IPS DF 4.7 (cell line): Measurements from ENCODE around the gene GPHN.

ENCODE experiments used
- DNase-seq: peaks from one replicate; pipeline ENCODE4 v3.0.0-alpha.2; 2013; ENCODE audit warnings: low spot score; ENCODE audit errors: extremely low read depth

Gene GPHN

DNA sequence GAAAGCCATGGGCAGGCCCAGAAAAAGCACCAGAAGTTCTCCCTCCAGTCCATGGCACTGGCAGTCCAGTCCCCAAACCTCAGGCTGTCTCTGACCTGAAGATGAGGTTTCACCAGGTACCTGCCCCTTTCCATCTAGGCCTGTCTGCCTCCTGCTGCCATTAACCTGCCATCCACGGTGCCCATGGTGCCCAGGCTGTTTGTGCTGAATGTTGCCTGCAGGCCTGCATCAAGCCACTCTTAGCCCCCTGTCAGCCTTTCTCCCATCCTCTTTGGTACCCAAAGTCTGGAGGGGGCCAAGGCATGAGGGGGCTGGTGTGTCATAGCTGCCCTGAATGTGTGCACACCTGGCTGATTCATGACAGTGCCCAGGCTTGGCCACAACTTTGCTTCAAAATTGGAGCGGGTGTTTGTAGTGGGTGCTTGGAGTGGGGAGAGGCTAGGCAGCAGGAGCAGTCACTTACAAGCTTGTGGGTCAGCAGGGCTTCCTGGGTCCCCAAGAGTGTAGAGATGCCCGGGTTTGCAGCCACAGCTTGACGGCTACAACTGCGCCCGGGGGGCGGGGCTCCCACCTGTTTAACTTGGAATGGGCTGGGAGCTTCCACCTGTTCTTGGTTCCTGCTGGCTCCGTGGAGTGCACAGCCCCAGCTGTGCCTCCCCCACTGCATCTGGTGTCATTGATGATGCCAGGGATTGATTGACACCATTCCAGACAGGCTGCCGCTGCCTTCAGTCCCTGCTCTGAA, 88.5 kb downstream of the GPHN start:
- no peak for DNase-seq

GRCh38 chr14:66600416-66600815, 92.5 kb downstream of the GPHN start:
- DNase-seq = no peak

- no peak for DNase-seq
Observed at GRCh38 chr14:66601932-66602578, 94.1 kb downstream of the GPHN start.

DNA sequence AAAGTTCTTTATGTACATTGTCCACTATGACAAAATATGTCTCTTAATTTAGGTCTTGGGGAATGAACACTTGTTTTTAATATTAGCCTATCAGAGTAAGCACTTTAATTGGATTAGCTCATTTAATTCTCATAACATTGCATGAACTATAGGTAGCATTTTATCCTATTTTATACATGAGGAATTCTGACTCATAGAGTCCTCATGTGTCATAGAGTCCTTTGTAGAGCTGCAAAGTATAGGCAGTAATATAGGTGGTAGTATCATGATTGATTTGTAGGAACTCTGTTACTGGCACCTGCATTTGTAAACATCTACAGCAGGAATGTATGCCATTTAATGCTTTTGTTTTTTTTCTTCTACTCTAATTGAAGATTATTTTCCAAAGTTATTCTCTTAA, 96.0 kb downstream of the GPHN start:
- no peak for DNase-seq

DNA sequence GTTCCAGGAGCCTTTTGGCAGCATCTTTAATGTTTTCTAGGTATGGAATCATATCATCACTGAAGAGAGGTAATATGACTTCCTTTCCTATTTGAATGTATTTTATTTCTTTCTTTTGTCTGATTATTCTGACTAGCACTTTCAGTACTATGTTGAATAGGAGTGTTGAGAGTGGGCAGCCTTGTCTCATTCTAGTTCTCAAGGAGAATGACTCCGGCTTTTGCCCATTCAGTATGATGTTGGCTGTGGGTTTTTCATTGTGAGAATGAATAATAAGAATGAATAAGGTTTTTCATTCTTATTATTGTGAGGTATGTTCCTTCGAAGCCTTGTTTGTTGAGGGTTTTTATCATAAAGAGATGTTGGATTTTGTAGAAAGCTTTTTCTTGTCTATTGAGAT, 98.9 kb downstream of the GPHN start:
- no peak for DNase-seq

GRCh38 chr14:66610154-66610563, 102.2 kb downstream of the GPHN start:
- no peak for DNase-seq

DNA sequence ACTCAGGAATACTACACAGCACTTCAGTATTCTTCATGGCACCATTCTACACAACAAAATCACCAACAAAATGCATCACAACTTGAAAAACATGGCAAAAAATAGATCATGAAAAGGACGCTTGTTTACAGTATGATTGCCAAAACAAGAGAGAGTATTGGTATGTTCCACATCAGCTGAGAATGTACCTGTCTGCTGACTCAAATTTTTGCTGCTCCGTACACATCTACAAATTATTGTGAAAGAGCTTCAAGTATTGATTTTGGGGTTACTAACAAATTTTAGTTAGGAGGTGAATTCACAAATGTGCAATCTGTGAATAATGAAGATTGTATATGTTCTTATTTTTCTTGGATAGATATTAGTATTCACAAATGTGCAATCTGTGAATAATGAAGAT, 105.4 kb downstream of the GPHN start:
- no peak for DNase-seq

GRCh38 chr14:66619952-66620351, 112.0 kb downstream of the GPHN start:
- no peak for DNase-seq

- no peak for DNase-seq
Observed at GRCh38 chr14:66623838-66624237, 115.9 kb downstream of the GPHN start.

GRCh38 chr14:66624336-66624937, 116.5 kb downstream of the GPHN start:
- DNase-seq = no peak

DNA sequence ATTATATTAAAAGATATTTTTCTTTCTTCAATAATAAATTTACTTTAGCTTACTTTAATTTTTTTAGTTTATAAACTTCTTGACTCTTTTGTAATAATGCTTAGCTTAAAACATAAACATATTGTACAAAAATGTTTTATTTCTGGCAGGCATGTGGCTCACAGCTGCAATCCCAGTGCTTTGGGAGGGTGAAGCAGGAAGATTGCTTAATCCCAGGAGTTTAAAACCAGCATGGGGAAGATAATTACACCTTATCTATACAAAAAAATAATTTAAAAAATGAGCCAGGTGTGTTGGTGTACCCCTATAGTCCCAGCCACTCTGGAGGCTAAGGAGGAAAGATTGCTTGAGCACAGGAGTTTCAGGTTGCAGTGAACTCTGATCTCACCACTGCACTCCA, 120.7 kb downstream of the GPHN start:
- no peak for DNase-seq

- DNase-seq = no peak
Observed at GRCh38 chr14:66629499-66629898, 121.6 kb downstream of the GPHN start.

- no peak for DNase-seq
Observed at GRCh38 chr14:66634876-66635275, 126.9 kb downstream of the GPHN start.

DNA sequence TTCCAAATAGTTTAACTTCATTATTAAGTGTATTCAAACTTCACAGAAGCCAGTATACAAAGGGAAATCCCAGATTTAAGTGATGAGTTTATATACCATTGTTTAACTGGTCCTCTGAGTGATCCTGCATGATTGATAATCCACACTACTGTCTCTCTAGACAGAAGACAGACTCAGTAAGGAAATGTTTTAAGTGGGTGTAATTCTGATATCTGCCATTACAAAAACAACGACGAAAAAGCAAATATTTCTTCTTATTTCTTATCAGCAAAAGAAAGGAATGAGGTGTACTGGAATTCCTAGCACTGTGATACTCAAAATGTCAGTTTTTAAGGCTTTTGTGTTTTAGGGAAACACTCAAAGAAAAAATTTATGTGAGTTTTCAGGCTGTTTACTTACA, 127.5 kb downstream of the GPHN start:
- no peak for DNase-seq

DNA sequence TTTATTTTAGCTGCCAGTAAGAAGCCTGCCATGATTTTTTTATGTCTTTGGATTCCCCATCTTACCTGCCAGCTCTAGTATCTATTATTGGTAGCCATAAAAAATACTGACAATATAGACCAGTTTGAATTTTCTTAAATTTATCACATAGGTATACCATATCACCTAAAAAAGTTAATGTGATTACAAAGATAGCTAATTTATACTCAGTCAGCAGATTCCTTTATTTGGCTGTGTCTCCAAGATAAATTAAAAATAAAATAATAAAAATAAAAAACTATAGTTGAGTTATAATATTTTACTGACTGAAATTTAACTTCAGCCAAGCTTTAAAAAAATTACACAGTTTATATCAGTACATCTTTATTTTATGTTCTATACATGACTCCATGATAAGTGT, 128.3 kb downstream of the GPHN start:
- DNase-seq = no peak

DNA sequence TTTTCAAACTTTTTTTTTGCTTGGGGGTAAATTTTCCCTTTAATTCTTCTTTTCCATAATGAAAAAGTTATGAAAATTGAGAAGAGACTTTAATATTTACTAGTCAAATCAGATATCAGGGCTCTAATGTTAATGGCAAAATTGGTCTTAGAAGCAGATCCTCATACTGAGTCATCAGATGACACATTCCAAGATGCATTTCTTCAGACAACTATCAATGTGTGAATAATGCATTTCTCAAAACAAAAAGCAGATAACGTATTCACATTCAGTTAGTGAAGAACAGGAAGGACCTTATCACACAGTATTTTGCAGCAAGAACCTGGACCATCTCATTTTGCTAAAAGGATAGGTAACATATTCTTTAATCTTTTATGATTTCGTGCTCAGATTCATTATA, 130.7 kb downstream of the GPHN start:
- DNase-seq = no peak

DNA sequence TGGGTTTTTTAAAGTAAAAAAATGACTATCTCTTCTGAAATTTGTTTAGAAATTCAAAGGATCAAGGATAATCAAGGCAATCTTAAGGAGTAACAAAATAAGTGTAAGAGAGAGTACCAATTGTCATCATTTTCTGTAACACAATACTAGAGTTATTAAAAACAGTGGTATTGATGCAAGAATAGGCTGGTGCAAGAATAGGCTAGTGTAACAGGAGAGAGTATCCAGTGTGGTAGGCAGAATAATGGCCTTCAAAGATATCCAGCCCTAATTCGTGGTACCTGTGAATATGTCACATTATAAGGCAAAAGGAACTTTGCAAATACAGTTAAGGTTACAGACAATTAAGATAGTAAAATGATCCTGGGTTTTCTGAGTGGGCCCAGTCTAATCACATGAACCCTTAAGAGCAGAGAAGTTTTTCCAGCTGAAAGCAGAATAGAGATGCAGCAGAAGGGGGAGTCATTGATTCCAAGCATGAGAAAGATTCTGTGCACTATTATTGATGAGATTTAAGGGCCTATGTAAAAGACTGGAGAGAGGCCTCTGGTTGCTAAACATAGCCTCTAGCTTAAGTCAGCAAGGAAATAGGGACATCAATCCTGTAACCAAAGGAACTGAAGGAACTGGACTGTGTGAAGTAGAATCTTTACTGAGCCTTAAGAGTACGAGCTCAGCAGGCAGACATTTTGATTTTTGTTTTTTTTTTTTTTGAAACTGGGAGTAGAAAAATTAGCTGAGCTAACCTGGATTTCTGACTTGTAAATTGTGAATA, 134.1 kb downstream of the GPHN start:
- no peak for DNase-seq

DNA sequence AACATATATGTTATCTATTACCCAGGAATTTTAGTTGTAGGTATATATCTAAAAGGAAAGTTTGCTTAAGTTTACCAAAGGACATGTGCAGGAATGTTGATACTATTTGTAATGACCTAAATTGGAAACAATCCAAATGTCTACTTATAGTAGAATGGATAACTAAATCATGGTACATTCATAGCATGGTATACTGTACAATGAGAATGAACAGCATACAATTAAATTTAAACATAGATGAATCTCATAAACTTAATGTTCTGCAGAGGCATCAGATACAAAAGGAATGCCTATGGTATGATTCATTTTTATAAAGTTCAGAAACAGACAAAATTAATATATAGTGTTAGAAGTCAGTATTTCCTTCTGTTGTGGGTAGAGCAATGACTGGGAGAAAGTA, 135.4 kb downstream of the GPHN start:
- DNase-seq = no peak

GRCh38 chr14:66645716-66646115, 137.8 kb downstream of the GPHN start:
- no peak for DNase-seq

- DNase-seq = no peak
Observed at GRCh38 chr14:66649498-66649897, 141.6 kb downstream of the GPHN start.

- no peak for DNase-seq
Observed at GRCh38 chr14:66650491-66650911, 142.6 kb downstream of the GPHN start.
